ENCODE measurements around the gene LRCH4.
A peak's percentile ranks its signal among the peaks of the same experiment; 100 is the strongest.

The LRCH4 gene

DNA sequence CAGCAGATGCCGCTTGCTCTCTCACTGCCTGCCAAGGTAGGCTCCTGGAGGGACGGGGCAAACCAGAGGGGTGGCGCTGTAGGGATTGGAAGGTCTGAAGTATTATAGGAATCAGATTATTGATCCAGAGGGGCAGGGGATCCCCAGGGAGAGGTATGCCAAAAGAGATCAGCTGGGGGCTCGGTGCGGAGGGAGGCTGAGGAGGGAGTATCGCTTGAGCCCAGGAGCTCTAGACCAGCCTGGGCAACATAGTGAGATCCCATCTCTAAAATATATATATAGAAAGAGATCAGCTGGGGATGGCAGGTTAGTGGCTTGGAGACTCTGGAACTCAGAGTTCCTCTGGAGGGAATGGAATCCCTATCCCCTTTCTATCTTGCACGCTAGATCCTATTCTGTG lies 9.3 kb upstream of the LRCH4 start:
- no peak overlapping the region for H3K4me3 ChIP-seq (ENCODE audit: low read length)
- H3K23ac ChIP-seq (ENCODE audit: low read length): no peak overlapping the region
- no peak overlapping the region for H3K18ac ChIP-seq (ENCODE audit: low read length)
- no peak overlapping the region for H2BK15ac ChIP-seq (replicated peaks; ENCODE audit: low read depth)
- no peak overlapping the region for H3K9ac ChIP-seq (ENCODE audit: low read length)
- no peak for DNase-seq
- H3K56ac ChIP-seq (ENCODE audit: low read length): no peak overlapping the region
- no peaks in the 10 kb centered on the region for H3K36me3 ChIP-seq (ENCODE audit: control insufficient read depth, insufficient read depth, low read length)
- H3K27ac ChIP-seq (ENCODE audit: low read depth, low read length): no peak overlapping the region
- H3K4me2 ChIP-seq (ENCODE audit: low read length): no peak overlapping the region
- H3K4ac ChIP-seq (ENCODE audit: low read depth, low read length): no peak overlapping the region
- H3K79me2 ChIP-seq (ENCODE audit: control insufficient read depth, insufficient read depth, low read length): no peaks in the 10 kb centered on the region
- no peak overlapping the region for H2BK5ac ChIP-seq (ENCODE audit: low read length)
- no peaks in the 10 kb centered on the region for H3K4me1 ChIP-seq (ENCODE audit: control insufficient read depth, low read depth, low read length)
- no peak overlapping the region for H4K8ac ChIP-seq (ENCODE audit: low read depth, low read length)
- H2AK5ac ChIP-seq (ENCODE audit: low read length): no peak overlapping the region
- no CpG with 5 or more reads among the region's 7 CpGs for WGBS (ENCODE audit: extremely low coverage, insufficient coverage, low lambda C conversion rate)
- H3K27me3 ChIP-seq (ENCODE audit: insufficient read depth, low read length, poor library complexity): no peaks in the 10 kb centered on the region
- H3K79me1 ChIP-seq (ENCODE audit: low read length): no peaks in the 10 kb centered on the region
- H4K5ac ChIP-seq (ENCODE audit: low read length): no peak overlapping the region
- H2BK120ac ChIP-seq (ENCODE audit: low read depth, low read length): no peak overlapping the region

GRCh38 chr7:100591596-100591995 lies 5.7 kb upstream of the LRCH4 start:
- WGBS (ENCODE audit: extremely low coverage, insufficient coverage, low lambda C conversion rate): no CpG with 5 or more reads among the region's 17 CpGs
- Histone ChIP-seq H3K4ac (ENCODE audit: low read depth, low read length) (no peak overlapping the region), H3K79me1 (ENCODE audit: low read length) (no peaks in the 10 kb centered on the region)

GRCh38 chr7:100590077-100590737 lies 4.3 kb upstream of the LRCH4 start:
- no peak overlapping the region for H2AK5ac ChIP-seq (ENCODE audit: low read length)
- no peak overlapping the region for H2BK15ac ChIP-seq (replicated peaks; ENCODE audit: low read depth)
- H3K4me1 ChIP-seq (ENCODE audit: control insufficient read depth, low read depth, low read length): peaks cover 5% of the 10 kb centered on the region
- no peaks in the 10 kb centered on the region for H3K36me3 ChIP-seq (ENCODE audit: control insufficient read depth, insufficient read depth, low read length)
- H3K4me2 ChIP-seq (ENCODE audit: low read length): peak overlapping the region; percentile 21
- no peak overlapping the region for H3K23ac ChIP-seq (ENCODE audit: low read length)
- no CpG with 5 or more reads among the region's 20 CpGs for WGBS (ENCODE audit: extremely low coverage, insufficient coverage, low lambda C conversion rate)
- no peak overlapping the region for H3K4me3 ChIP-seq (ENCODE audit: low read length)
- no peak overlapping the region for H2BK120ac ChIP-seq (ENCODE audit: low read depth, low read length)
- no peak overlapping the region for H3K4ac ChIP-seq (ENCODE audit: low read depth, low read length)
- H3K79me2 ChIP-seq (ENCODE audit: control insufficient read depth, insufficient read depth, low read length): no peaks in the 10 kb centered on the region
- no peaks in the 10 kb centered on the region for H3K27me3 ChIP-seq (ENCODE audit: insufficient read depth, low read length, poor library complexity)
- H3K18ac ChIP-seq (ENCODE audit: low read length): no peak overlapping the region
- peak overlapping the region; percentile 9 for H3K9ac ChIP-seq (ENCODE audit: low read length)
- no peak overlapping the region for H2BK5ac ChIP-seq (ENCODE audit: low read length)
- DNase-seq: no peak
- peak overlapping the region; percentile 28 for H3K56ac ChIP-seq (ENCODE audit: low read length)
- no peaks in the 10 kb centered on the region for H3K79me1 ChIP-seq (ENCODE audit: low read length)
- no peak overlapping the region for H3K27ac ChIP-seq (ENCODE audit: low read depth, low read length)
- H4K8ac ChIP-seq (ENCODE audit: low read depth, low read length): no peak overlapping the region
- no peak overlapping the region for H4K5ac ChIP-seq (ENCODE audit: low read length)

More at GRCh38 chr7:100591596-100591995, 5.7 kb upstream of the LRCH4 start:
- no peak overlapping the region for H2BK15ac ChIP-seq (replicated peaks; ENCODE audit: low read depth)
- no peak overlapping the region for H4K5ac ChIP-seq (ENCODE audit: low read length)
- H3K4me2 ChIP-seq (ENCODE audit: low read length): no peak overlapping the region
- H3K23ac ChIP-seq (ENCODE audit: low read length): no peak overlapping the region
- no peaks in the 10 kb centered on the region for H3K27me3 ChIP-seq (ENCODE audit: insufficient read depth, low read length, poor library complexity)
- H3K9ac ChIP-seq (ENCODE audit: low read length): no peak overlapping the region
- H2AK5ac ChIP-seq (ENCODE audit: low read length): no peak overlapping the region
- H4K8ac ChIP-seq (ENCODE audit: low read depth, low read length): no peak overlapping the region
- no peak for DNase-seq
- H3K27ac ChIP-seq (ENCODE audit: low read depth, low read length): no peak overlapping the region
- H3K4me1 ChIP-seq (ENCODE audit: control insufficient read depth, low read depth, low read length): peaks cover 5% of the 10 kb centered on the region
- H2BK5ac ChIP-seq (ENCODE audit: low read length): no peak overlapping the region
- H3K79me2 ChIP-seq (ENCODE audit: control insufficient read depth, insufficient read depth, low read length): no peaks in the 10 kb centered on the region
- no peak overlapping the region for H3K56ac ChIP-seq (ENCODE audit: low read length)
- H2BK120ac ChIP-seq (ENCODE audit: low read depth, low read length): no peak overlapping the region
- no peak overlapping the region for H3K18ac ChIP-seq (ENCODE audit: low read length)
- no peaks in the 10 kb centered on the region for H3K36me3 ChIP-seq (ENCODE audit: control insufficient read depth, insufficient read depth, low read length)
- H3K4me3 ChIP-seq (ENCODE audit: low read length): no peak overlapping the region

- H3K79me2 ChIP-seq (ENCODE audit: control insufficient read depth, insufficient read depth, low read length): no peaks in the 10 kb centered on the region
- no peaks in the 10 kb centered on the region for H3K27me3 ChIP-seq (ENCODE audit: insufficient read depth, low read length, poor library complexity)
- H2BK120ac ChIP-seq (ENCODE audit: low read depth, low read length): no peak overlapping the region
- H3K23ac ChIP-seq (ENCODE audit: low read length): peak overlapping the region; percentile 56
- peak overlapping the region; percentile 63 for H3K9ac ChIP-seq (ENCODE audit: low read length)
- H2AK5ac ChIP-seq (ENCODE audit: low read length): no peak overlapping the region
- H4K8ac ChIP-seq (ENCODE audit: low read depth, low read length): no peak overlapping the region
- H3K4me1 ChIP-seq (ENCODE audit: control insufficient read depth, low read depth, low read length): peaks cover 10% of the 10 kb centered on the region
- H2BK5ac ChIP-seq (ENCODE audit: low read length): peak overlapping the region; percentile 9
- peak overlapping the region; percentile 8 for H4K5ac ChIP-seq (ENCODE audit: low read length)
- H3K4me2 ChIP-seq (ENCODE audit: low read length): peak overlapping the region; percentile 21
- H3K4ac ChIP-seq (ENCODE audit: low read depth, low read length): no peak overlapping the region
- no peak overlapping the region for H3K18ac ChIP-seq (ENCODE audit: low read length)
- no peaks in the 10 kb centered on the region for H3K36me3 ChIP-seq (ENCODE audit: control insufficient read depth, insufficient read depth, low read length)
- H2BK15ac ChIP-seq (replicated peaks; ENCODE audit: low read depth): no peak overlapping the region
- DNase-seq: no peak
- peaks cover 5% of the 10 kb centered on the region for H3K79me1 ChIP-seq (ENCODE audit: low read length)
- peak overlapping the region; percentile 80 for H3K56ac ChIP-seq (ENCODE audit: low read length)
- WGBS (ENCODE audit: extremely low coverage, insufficient coverage, low lambda C conversion rate): no CpG with 5 or more reads among the region's 7 CpGs
- no peak overlapping the region for H3K4me3 ChIP-seq (ENCODE audit: low read length)
- H3K27ac ChIP-seq (ENCODE audit: low read depth, low read length): no peak overlapping the region
Measured at GRCh38 chr7:100589341-100589947, 3.5 kb upstream of the LRCH4 start.

GRCh38 chr7:100588438-100588837 lies 2.5 kb upstream of the LRCH4 start:
- no peak overlapping the region for H3K4ac ChIP-seq (ENCODE audit: low read depth, low read length)
- H3K4me1 ChIP-seq (ENCODE audit: control insufficient read depth, low read depth, low read length): peaks cover 13% of the 10 kb centered on the region
- no peak overlapping the region for H2AK5ac ChIP-seq (ENCODE audit: low read length)
- peaks cover 8% of the 10 kb centered on the region for H3K79me1 ChIP-seq (ENCODE audit: low read length)
- no peak for DNase-seq
- no peak overlapping the region for H3K4me2 ChIP-seq (ENCODE audit: low read length)
- H2BK15ac ChIP-seq (replicated peaks; ENCODE audit: low read depth): no peak overlapping the region
- H4K5ac ChIP-seq (ENCODE audit: low read length): no peak overlapping the region
- H3K27me3 ChIP-seq (ENCODE audit: insufficient read depth, low read length, poor library complexity): no peaks in the 10 kb centered on the region
- H3K9ac ChIP-seq (ENCODE audit: low read length): no peak overlapping the region
- no peaks in the 10 kb centered on the region for H3K36me3 ChIP-seq (ENCODE audit: control insufficient read depth, insufficient read depth, low read length)
- no peaks in the 10 kb centered on the region for H3K79me2 ChIP-seq (ENCODE audit: control insufficient read depth, insufficient read depth, low read length)
- WGBS (ENCODE audit: extremely low coverage, insufficient coverage, low lambda C conversion rate): no CpG with 5 or more reads among the region's 1 CpG
- H3K23ac ChIP-seq (ENCODE audit: low read length): no peak overlapping the region
- no peak overlapping the region for H3K27ac ChIP-seq (ENCODE audit: low read depth, low read length)
- no peak overlapping the region for H3K4me3 ChIP-seq (ENCODE audit: low read length)
- no peak overlapping the region for H3K56ac ChIP-seq (ENCODE audit: low read length)
- H3K18ac ChIP-seq (ENCODE audit: low read length): no peak overlapping the region
- no peak overlapping the region for H2BK5ac ChIP-seq (ENCODE audit: low read length)
- H2BK120ac ChIP-seq (ENCODE audit: low read depth, low read length): no peak overlapping the region
- H4K8ac ChIP-seq (ENCODE audit: low read depth, low read length): no peak overlapping the region

Data from mesendoderm (in vitro differentiated cells).